DMS53 treated with DMSO at 0.1 percent for 48 hours (cell line): ENCODE measurements around the gene RAB24.
"Not testable (repeated sequence)": the region's sequence is repeated elsewhere in the genome, so short reads cannot be mapped to it uniquely, and the experiment has no call there.

Source experiments
- DNase-seq: peaks from one replicate; lab custom pipeline; 2025; ENCODE audit not compliant: unreplicated experiment; lab: John Stamatoyannopoulos, UW

Gene RAB24

GRCh38 chr5:177311723-177312648, 8.5 kb upstream of the RAB24 start, which contains the start of gene MXD3:
MXD3 (minus strand) TSS chr5:177311898; CDS start chr5:177311830, 68 bp downstream.
- peak; percentile 94 for DNase-seq

GRCh38 chr5:177311392-177311722, 7.8 kb upstream of the RAB24 start:
- DNase-seq: peak; percentile 29

GRCh38 chr5:177310757-177311391, 7.4 kb upstream of the RAB24 start:
- peak; percentile 38 for DNase-seq

GRCh38 chr5:177310332-177310731, 6.8 kb upstream of the RAB24 start:
- DNase-seq: no peak

GRCh38 chr5:177309351-177310191, 6.1 kb upstream of the RAB24 start:
- DNase-seq: peak; percentile 70

GRCh38 chr5:177308740-177309139, 5.2 kb upstream of the RAB24 start:
- no peak for DNase-seq

GRCh38 chr5:177307544-177308363, 4.2 kb upstream of the RAB24 start:
- no peak for DNase-seq

GRCh38 chr5:177306674-177307543, 3.4 kb upstream of the RAB24 start:
- DNase-seq: no peak

- not testable (repeated sequence) for DNase-seq
Measured at GRCh38 chr5:177306103-177306640, 2.7 kb upstream of the RAB24 start.

- no peak for DNase-seq
Measured at GRCh38 chr5:177304392-177305119, 1.0 kb upstream of the RAB24 start.

GRCh38 chr5:177303925-177304391, 439 bp upstream of the RAB24 start:
- no peak for DNase-seq

GRCh38 chr5:177302354-177303110, 987 bp downstream of the RAB24 start:
- no peak for DNase-seq

GRCh38 chr5:177301503-177302165, 1.9 kb downstream of the RAB24 start:
- peak; percentile 98 for DNase-seq

- DNase-seq: no peak
Measured at GRCh38 chr5:177300951-177301350, 2.6 kb downstream of the RAB24 start.

- DNase-seq: no peak
Measured at GRCh38 chr5:177300236-177300880, 3.2 kb downstream of the RAB24 start.

- DNase-seq: no peak
Measured at GRCh38 chr5:177299697-177300096, 3.8 kb downstream of the RAB24 start.

GRCh38 chr5:177297922-177298321, 5.6 kb downstream of the RAB24 start:
- DNase-seq: no peak
